ENCODE results near the gene CDC73.
"Not testable (repeated sequence)": the region's sequence is repeated elsewhere in the genome, so short reads cannot be mapped to it uniquely, and the experiment has no call there.

CDC73 gene

DNA sequence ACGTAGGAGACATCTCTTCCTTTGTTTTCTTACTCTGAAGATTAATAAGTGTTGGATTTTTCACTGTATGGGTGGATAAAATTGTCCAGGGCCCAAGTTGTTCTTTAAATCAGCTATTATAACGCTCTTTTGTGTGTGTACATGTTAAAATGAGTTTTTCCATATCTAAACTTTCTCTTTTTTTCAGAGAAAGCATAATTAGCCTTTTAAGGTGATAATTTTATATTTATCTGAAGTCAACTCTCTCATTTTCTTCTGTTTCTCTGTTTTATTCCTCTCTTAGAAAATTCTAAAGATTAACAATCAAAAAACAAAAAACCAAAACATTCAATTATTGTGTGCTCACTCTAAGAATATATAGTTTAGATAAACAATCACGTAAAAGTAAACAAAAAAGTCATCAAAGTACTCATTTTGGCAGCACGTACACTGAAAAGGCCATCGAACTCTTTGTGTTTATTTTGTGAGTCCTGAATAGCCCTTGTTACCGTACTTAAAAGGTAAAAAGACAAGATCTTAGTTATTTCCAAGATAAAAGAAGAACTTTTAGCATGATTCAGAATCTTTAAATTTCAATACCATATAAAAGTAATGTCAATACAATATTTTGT, 7.2 kb upstream of the CDC73 start:
- no peak for DNase-seq

DNA sequence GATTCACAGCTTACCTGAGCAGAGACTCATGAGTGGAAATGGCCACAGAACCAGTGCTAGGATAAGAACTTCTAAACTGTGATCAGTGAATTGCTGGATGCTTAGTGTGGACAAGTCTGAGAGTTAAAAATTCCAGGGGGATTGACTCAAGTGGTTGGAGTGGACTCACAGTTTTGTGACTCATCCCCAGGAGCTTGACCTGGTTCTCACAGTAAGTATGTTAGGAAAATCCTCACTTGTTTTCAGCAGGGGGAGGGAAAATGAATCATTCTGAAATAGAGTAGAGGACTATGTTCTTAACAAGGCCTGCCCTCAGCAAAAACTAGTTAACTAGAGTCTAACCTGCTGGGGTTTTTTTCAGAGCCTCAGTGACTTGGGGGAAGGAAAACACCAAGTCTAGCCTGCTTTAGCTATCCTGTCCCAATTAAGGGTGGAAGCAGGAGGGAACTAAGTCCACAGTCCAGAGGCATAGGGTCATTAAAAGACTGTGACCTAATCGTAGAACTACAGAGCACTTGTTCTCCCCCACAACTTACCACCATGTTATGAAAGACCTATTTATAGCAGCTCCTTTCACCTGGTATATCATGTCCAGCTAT, 6.1 kb upstream of the CDC73 start:
- no peak for DNase-seq

DNA sequence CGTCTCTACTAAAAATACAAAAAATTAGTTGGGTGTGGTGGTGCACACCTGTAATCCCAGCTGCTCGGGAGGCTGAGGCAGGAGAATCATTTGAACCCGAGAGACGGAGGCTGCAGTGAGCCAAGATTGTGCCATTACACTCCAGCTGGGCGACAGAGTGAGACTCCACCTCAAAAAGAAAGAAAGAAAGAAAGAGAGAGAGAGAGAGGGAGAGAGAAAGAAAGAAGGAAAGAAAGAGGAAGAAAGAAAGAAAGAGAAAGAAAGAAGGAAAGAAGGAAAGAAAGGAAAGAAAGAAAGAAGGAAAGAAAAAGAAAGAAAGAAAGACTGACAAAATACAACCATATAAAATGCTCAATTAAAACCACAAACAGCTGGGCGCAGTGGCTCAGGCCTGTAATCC, 4.7 kb upstream of the CDC73 start:
- not testable (repeated sequence) for DNase-seq

DNA sequence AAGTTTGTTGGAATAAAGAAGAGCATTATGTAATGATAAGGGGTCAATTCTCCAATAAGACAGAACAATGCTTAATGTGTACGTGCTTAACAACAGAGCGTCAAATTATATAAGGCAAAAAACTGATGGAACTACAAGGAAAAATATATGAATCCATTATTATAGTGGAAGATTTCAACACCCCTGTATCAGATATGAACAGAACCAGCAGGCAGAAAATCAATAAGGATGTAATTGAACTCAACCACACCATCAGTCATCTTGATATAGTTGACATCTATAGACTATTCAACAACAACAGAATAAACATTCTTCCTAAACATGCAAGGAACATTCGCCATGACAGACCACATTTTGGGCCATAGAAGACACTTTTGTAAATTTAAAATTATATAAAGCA, 3.6 kb upstream of the CDC73 start:
- no peak for DNase-seq

DNA sequence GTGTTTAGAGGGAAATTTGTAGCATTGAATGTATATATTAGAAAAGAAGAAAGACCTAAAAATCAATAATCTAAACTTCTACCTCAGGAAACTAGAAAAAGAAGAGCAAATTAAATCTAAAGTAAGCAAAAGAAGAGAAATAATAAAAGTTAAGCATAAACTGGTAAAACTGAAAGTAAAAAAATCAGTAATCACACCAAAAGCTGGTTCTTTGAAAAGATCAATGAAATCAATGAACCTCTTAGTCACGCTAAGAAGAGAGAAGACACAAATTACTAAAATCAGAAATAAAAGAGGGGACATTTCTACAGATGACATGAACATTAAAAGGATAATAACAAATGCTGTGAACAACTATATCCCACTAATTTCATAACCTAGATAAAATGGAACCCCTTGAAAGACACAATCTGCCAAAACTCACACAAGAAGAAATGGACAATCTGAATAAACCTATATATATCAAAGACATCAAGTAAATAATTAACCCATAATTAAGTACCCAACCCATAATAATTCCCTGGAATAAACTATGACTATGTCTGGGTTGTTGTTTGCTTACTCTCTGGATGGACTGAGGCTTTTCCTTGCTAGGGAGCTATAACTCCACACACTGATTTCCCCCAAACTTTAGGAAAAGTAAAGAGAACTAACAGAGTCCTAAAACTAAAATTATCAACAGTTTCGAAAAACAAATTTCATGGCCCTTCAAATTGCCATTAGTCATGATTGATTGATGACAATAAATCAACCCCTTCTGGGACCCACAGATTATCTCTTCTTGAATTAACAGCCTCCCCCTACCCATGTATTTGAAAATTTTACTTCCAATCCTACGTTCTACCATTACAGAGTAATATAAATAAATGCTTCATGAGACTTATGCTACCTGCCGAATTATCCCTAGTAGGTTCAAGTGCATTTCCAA, 2.8 kb upstream of the CDC73 start:
- DNase-seq = no peak

DNA sequence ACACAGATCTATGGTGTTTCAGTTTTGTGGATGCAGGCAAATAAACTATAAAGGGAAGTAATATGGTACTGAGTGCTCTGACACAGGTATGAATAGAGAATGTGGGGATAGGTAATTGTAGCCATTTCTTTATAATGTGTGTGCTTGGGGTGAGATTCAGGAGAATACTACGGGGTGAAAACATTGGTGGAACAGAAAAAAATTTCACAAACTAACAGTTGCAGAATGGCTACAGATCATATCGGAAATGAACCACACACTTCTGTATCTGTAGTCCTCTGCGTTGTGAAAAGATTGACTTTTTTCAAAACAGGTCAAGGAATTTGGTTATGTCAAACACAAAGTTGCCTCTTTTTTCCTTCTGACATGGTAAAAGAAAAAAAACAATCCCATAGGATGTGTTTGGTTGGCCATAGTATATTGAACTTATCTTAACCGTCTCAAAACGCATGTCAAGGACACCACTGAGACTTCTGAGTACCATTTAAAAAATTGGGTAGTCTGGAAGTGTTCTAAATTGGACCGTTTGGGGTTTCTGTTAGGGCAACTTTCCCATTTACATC, 1.1 kb upstream of the CDC73 start:
- DNase-seq = no peak

DNA sequence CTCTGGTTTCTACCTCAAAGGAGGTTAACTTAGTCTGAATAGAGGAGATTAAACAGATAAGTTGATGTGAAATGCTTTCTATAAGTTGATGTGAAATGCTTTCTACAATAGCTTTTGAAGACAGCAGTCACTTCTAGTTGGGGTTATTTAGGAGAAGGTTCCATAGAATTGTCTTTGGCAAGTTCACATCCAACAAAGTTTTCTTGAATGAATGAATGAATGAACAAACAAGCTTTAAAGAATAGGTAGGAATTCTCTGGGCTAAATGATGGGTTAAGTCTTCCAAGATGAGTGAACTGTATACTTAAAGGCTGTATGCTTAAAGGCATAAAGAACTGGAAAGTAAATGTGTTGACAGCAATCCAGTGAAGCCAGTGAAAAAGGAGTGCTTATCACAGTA, 1.9 kb downstream of the CDC73 start:
- no peak for DNase-seq

DNA sequence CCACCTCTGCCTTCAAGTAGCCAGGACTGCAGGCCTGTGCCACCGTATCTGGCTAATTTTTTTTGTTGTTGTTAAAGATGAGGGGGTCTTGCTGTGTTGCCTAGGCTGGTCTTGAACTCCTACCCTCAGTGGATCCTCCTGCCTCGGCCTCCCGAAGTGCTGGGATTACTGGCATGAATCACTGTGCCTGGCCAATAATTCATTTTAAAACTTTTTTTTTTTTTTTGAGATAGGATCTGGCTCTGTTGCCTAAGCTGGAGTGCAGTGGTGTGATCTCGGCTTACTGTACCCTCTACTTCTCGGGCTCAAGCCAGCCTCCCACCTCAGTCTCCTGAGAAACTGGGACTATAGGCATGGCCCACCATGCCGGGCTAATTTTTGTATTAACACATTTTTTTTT, 3.5 kb downstream of the CDC73 start:
- DNase-seq = no peak

DNA sequence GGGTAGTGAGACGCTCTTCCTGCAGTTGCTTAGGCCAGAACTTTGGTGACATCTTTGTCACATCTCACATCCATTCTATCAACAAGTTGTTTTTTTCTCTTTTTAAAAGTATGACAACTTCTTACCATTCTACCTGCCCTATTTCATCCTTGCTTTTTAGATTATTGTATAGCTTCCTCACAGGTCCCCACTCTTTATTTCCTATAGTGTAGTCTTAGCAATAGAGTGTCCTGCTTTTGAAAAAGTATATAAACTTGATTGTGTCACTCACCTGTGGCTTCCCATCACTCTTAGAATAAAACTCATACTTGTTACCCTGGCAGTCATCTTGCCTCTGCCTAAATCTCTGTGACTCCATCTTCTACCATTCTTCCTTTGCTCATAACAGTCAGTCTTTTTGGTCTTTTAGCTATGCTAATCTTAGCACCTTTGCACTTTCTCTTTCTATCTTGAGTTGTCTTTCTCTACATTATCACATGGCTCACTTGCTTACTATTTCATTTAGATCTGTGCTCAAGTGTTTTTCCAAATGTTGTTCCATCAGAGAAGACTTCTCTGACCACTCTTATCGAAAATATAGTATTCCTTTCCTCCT, 9.5 kb downstream of the CDC73 start:
- DNase-seq = no peak

DNA sequence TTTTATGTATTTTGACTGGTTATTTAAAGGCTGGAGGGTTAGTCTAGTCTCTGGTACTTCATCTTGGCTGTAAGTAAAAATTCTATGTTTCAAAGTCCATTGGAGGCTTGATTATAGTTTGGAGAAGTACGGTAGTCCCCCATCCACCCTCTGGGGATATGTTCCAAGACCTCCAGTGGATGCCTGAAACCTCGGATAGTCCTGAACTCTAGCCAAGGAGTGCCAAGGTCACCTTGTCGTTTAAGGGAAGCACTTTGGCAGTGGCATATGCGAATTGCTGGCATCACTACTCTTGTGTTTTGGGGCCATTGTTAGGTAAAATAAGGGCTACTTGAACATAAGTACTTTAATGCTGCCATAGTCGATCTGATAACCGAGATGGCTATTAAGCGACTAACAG, 18.4 kb downstream of the CDC73 start:
- DNase-seq = no peak

DNA sequence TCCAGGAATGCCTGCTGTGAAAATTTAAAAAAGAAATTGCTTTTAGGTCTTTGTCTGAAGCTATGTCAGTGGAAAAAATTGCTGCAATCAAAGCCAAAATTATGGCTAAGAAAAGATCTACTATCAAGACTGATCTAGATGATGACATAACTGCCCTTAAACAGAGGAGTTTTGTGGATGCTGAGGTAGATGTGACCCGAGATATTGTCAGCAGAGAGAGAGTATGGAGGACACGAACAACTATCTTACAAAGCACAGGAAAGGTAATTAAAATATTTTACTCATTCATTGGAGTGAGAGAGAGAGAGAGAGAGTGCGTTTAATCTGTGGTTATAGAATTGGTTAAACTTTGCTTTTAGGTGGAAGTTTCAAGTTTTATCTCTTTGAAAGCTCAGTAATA, 20.0 kb downstream of the CDC73 start:
- DNase-seq = no peak

DNA sequence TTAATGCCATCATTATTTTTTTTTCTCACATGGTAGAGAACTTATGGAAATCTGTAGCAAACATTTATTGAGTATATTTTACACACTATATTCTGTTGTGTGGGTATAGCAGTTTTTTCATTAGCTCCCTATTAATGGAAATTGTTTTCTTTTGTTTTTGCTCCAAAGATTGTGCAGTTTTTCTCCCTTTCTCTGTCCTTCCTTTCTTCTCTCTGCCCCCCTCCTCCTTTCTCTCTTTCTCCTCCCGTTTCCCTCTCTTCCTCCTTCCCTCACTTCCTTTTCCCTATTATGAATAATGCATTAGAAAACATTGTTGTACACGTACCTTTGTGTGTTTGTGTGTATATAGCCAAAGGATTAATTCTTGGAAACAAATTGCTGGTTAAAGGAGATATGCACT, 20.6 kb downstream of the CDC73 start:
- no peak for DNase-seq

DNA sequence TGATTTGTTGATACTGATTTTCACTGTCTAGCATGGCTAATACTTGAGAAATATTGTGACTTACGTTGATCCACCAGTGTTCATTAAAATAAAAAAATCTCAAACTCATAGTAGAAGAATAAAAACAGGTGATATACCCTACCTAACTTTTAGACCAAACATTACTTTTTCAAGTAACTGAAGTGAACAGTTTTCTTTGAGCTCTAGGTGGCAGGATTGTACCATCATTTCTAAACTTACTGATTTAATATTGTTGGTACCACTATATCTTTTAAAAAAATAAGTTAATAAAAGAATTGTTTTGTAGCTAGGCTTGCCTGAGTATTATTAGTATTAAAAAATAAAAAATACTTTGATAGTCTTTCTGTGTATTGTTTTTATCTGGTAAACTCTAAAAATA, 21.5 kb downstream of the CDC73 start:
- no peak for DNase-seq

DNA sequence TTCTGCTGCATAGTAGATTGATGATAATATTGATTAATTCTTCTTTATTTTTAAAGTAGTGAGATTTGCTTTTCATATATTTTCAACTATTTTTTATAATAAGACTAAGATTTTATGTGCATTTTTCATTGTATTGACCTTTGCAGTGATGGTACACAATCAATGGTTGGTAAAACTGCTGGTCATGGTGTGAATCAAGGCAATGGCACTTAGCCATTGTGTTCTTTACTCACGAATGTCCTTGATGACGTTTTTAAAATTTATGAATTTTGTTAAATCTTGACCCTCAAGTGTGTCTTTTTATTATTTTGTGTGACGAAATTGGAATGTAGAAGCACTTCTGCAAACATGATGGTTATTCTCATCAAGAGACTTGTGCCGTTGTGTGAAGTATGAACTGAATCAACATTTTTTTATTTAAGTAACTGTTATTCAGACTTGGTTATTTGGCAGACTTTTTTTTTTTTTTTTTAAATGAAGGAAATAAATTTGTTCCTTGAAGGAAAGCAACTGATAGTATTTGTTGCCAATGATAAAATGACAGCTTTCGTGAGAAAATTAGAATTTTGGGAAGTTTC, 22.6 kb downstream of the CDC73 start:
- no peak for DNase-seq

DNA sequence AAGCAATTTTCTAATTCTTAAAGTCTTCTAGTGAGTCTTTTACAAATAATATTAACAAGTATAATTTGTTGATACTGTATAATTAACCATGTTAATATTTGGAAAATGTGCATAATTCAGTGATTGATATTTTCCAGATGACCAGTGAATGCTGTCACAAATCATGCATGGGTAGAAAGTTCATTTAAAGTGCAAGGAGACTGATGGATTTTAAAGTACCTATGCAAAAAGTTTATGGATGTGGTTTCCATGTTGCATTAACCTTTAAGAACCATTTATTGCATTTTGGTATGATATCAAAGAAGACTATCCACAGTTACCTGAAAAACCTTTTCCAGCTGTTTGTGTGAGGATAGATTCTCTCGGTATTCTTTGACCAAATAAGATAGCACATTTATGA, 23.2 kb downstream of the CDC73 start:
- DNase-seq = no peak

DNA sequence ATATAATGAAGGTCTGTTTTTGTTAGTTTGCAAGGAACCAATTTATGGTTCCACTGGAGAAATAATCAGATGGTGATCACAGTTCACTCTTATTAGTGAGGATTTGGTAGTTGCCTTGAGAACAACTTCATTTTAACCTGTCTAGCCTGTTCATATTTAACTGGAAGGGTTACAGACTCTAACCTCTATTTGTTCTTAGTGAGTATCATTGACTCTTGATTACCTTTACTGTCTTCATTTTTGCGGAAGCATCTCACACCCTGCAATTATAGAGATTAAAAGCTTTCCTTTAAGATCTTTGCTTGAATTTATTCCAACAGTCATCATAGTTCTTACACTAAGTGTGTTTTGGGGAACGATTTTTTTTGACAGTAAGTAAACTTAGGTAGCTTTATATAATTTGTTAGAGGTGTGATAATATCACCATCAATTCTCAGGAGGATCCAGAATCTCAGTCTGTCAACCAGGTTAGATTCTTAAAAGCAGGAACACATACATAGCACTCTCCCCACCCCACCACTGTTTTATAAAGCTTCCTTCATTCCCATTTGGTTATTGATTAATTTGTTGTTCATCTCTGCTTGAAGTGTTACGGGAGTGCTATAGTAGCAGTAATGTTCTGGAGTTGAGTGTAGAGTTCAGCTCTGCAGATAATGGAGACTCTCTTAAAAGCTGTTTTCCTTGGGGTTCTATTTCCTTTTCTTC, 34.4 kb downstream of the CDC73 start:
- no peak for DNase-seq

DNA sequence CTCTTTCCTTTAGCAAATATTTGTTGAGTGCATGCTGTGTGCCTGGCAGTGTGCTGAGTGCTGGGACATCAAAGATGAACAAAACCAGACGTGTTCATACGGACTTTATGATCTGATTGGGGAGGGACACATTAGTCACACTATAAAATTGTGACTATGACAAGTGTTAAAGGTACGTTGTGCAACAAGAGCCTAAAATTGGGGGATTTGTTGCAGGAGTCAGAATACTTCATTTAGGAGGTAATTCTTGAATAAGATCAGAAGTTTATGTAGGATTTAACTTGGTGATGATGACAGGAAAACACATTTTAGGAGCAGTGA, 35.0 kb downstream of the CDC73 start:
- DNase-seq = no peak

DNA sequence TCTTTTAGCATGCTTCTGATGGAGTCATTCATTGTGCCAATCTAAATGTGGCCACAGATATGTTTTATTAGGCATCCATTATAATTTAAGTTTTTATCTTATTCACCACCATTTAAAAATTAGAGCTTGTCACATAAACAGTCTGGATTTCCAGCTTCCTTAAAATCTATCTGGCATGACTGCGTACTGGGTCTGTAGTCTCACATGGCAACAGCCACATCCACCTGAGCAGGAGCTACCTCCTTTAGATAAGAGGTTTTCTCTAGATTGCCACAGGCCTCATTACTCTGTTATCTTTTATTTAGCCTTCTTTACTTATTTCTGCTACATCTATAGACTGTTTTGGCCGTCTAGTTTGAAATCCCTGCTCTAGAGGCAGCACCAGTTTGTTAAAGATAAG, 35.5 kb downstream of the CDC73 start:
- DNase-seq = no peak

DNA sequence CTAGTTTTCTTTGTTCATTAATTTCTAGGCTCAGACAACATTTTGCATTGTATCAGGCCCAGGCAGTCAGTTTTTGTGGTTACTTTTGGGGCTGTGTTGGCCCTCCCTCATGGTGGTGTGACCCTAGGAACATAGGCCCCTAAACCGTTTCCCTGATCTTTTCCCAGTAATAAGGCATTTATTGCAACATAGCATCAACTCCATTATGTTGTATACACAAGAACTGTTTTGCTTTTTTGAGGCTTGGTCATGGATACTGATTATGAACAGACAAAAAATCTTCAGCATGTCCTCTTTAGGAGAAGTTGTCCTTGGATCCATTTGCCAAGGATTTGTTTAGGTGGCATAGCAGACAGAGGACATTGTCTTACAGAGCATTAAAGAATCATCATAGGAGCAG, 54.3 kb downstream of the CDC73 start:
- DNase-seq = no peak

DNA sequence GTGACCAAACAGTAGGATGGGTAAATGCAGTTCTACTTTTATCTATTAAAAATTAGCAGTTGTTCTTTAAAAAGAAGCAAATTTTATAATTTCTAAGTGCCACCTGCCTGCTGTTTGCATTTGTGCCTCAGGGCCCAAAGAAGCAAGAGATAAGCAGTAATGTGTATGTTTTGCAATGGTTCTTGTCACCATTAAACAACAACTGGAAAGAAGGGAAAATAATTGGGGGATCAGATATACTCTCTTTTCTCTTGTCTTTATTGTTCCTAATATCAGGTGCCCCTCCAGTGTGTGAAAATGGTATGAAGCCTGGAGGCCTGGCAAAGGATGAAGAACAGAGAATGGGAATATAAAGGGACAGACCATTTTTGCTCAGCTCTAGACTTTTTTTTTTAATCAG, 55.0 kb downstream of the CDC73 start:
- DNase-seq = no peak

DNA sequence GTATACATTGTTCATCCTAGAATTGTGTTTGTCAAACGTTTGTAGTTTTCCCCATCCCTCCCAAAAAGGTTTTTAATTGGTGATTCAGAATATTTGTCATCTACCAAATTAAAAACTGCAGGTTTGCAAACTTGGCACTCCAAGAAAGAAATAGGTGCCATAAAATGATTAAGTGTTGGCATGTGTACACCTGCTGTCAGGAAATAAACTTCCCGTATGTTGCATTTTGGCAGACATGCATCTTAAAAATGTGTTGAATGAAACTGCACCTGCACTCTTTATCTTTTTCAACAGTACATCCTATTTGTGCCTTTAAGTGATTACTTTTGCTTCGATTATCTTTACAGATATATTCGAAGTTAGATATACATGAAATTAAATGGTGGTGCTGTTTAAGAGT, 57.3 kb downstream of the CDC73 start:
- no peak for DNase-seq

DNA sequence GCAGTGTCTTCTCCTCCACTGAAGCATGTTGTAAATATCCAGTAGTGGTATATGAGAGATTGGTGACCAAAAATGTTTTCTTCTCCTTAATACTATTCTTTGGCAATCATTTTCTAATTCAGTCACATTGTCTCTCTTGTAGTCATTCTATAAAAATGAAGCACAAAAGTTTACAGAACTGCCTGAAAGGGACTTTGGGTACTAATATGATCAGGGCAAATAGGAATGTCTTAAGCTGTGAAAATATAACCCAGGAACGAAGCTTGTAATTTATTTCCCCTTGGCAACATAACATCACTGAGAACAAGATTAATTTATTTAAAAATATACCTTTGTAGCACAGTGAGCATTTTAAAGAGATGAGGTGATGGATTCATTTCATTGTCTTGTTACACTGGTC, 59.7 kb downstream of the CDC73 start:
- no peak for DNase-seq

DNA sequence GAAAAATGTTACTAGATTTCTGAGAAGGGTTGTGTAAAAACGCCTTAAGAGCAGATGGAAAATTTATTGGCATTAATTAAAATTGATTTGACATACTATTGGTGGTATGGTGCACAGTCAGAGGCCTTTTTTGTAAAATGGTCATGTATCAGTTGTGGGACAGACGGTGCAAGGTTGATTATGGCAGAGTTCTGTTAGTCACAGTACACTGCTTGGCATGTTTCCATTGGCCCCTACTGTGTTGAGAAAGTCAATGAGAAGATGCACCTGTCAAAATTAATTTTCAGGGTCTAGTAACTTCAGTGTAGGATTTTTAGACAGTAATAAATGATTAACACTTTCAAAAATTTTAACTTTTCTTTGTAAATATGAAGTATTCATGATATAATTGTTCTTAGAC, 60.2 kb downstream of the CDC73 start:
- DNase-seq = no peak
